COLO829 (cell line): ENCODE data around the gene OCIAD1.
"Not testable (repeated sequence)": the region's sequence is repeated elsewhere in the genome, so short reads cannot be mapped to it uniquely, and the experiment has no call there.

Source experiments
- DNase-seq: peaks from one replicate; pipeline ENCODE4 v3.0.0; 2012; ENCODE audit warnings: low spot score

Gene OCIAD1, protein sequence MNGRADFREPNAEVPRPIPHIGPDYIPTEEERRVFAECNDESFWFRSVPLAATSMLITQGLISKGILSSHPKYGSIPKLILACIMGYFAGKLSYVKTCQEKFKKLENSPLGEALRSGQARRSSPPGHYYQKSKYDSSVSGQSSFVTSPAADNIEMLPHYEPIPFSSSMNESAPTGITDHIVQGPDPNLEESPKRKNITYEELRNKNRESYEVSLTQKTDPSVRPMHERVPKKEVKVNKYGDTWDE

DNA sequence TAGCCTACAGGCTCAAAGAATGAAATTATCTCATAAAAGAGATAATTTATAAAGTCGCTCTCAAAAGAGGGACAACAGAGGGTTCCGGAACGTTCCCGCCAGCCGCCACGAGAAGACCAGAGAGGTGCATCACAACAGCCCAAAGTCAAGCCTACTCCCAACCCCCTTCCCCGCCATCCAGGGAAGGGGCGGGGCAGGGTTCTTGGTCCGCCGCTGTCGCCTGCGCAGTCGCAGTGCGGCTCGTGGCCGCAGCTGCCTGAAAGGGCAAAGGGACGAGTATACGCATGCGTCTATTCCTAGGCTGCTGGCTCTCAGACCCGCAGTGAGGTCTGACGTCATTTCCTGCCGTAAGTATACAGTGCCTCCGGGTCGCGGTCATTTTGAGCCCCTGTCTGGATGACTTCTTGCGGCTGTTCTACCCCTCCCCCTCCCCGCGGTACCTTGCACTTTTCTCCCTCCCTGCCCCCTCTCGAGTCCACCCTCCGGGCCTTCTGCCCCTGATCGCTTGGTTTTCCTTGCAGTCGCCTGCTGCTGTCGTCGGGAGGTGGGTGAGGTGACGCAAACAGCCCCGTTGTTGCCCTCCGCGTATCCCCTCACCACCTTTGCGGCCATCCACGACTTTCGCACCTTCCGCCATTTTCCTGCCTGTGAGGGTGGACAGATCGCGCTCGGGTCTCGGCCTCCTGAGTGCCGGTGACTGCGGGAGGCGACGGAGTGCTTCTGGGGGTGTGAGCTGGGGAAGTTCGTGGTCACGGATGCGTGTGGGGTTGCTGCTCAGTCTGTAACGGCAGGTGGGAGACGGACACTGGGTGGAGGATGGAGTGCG, at the start of gene OCIAD1:
TSS of gene OCIAD1 (plus strand) at position 383 of the 826 bp plus-strand sequence. CDS start 1,537 bp downstream, outside the sequence.
- DNase-seq, result peak; percentile 98

- no peak for DNase-seq
Observed at GRCh38 chr4:48781968-48782367, 48.9 kb upstream of the OCIAD1 start.

DNA sequence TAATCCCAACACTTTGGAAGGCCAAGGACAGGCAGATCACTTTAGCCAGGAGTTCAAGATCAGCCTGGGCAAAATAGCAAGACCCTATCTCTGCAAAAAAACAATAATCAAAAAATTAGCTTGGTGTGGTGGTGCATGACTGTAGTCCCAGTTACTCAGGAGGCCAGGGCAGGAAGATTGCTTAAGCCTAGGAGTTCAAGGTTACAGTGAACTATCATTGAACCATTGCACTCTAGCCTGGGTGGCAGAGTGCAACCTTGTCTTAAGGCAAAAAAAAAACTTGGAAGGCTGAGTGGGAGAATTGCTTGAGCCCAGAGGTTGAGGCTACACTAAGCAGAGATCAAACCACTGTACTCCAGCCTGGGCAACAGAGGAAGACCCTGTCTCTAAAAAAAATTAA, 45.6 kb upstream of the OCIAD1 start:
- DNase-seq, result no peak

- no peak for DNase-seq
Observed at GRCh38 chr4:48786549-48786948, 44.3 kb upstream of the OCIAD1 start.

DNA sequence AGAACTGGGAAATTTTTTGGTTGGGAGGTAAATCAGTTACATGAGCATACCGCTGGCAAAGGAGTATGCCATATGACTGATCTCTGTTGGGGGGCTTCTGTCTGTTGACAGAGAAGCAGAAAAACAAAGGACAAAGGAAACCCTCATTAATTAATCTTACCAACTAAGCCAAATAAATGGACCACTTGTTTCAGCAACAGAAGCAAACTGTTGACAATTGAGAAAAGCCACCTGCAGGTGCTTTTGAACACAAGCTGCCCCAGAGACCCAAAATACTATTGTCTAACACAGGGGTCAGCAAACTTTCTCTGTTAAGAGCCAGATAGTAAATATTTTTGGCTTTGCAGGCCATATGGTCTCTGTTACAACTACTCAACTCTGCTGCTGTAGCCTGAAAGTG, 43.8 kb upstream of the OCIAD1 start:
- DNase-seq, result no peak

DNA sequence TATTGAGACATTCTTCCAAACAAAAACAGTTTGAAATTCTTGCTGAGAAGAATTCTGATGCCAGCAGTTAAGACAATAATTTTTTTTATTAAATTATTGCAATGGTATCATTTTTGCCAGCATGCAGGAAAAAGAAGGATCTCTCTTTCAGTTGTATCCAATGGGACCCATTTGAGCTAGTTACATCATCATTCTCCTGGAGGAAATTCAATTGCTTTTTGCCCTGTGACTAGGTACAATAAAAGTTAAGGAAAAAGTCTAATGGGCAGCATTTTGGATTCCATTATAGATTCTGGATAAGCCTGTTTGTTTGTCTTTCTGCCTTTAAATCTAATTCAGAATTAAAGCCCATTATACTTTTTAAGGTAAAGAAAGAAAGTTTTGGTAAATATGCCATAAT, 40.3 kb upstream of the OCIAD1 start:
- DNase-seq, result no peak

- no peak for DNase-seq
Observed at GRCh38 chr4:48791313-48791712, 39.6 kb upstream of the OCIAD1 start.

GRCh38 chr4:48792348-48793006, 38.4 kb upstream of the OCIAD1 start:
- no peak for DNase-seq

DNA sequence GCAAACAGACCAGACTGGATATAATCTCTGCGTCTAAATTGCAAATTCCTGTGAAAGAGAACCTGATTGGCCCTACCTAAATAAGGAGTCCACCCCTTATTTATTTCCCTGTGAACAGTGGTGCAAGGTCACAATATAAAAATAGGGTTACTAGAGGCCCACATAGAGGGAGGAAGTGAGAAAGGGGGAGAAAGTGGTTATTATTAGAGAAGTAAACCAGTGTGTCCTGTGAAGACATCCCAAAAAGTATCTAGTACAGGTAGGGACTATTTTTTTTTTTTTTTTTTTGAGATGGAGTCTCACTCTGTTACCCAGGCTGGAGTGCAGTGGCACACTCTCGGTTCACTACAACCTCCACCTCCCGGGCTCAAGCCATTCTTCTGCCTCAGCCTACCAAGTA, 35.8 kb upstream of the OCIAD1 start:
- no peak for DNase-seq

DNA sequence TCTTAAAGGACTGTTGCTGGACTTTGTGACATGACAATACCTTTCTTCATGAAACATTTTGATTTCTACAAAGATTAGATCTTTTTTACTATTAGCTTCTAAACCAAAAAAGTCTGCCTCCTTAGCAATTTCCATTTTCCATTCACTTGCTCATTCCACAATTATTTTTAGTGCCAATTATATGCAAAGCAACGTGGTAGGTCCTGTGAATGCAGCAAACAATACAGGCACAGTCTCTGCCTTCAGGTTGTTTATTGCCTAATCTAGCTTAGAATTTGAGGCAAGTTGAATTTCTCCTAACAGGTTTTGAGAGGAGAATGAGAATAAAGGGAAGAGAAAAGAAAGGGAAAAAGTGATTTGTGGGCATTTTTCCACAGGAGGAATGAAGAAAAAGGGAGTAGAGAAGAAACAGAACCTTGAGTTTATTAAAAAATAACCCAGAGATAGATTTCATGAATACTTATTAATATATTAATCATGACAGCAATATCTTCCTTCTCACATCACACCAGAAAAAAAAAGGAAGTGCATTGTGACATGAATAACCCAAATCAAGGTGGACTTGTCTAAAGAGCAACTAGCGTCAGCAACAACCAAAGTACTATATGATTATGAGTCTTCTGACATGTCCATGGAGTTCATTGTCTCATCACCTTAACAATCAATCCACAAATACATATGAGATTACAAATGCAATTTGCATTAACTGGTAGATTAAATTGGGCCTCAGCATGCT, 34.5 kb upstream of the OCIAD1 start:
- no peak for DNase-seq

- no peak for DNase-seq
Observed at GRCh38 chr4:48796927-48797679, 33.8 kb upstream of the OCIAD1 start.

GRCh38 chr4:48798117-48798516, 32.8 kb upstream of the OCIAD1 start:
- no peak for DNase-seq

GRCh38 chr4:48799157-48799556, 31.7 kb upstream of the OCIAD1 start:
- DNase-seq, result no peak

- DNase-seq, result not testable (repeated sequence)
Observed at GRCh38 chr4:48800155-48800554, 30.7 kb upstream of the OCIAD1 start.

GRCh38 chr4:48801016-48801715, 29.7 kb upstream of the OCIAD1 start:
- DNase-seq, result no peak

DNA sequence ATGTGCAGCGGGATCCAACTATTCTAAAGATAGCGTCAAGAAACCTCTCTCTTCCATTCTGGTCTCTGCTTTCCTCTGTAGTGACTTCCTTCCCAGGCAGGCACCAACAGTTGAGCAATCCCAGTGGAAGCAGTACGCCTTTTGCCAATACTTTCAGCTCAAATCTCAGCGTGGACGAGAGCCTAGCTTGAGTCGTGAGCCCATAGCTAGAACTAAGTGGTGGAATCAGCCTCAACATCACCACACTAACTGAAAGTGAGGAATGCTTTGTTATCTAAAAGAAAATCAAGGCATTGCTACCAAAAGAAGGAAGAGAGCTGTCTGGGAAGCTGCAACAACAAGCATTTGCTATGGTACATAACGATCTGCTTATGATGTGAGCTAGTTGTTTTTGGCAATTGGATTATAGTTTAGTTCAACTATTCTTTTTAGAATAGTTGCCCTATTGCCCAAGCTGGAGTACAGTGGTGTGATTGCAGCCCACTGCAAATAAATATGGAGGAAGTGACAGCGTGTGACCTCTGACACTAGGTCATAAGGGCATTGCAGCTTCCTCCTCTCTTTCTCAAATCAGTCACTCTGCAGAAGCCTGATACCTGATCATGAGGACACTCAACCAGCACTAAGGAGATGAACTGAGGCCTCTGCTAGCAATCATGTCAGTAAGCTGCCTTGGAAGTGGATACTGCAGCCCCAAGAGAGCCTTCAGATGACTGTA, 26.1 kb upstream of the OCIAD1 start:
- no peak for DNase-seq

DNA sequence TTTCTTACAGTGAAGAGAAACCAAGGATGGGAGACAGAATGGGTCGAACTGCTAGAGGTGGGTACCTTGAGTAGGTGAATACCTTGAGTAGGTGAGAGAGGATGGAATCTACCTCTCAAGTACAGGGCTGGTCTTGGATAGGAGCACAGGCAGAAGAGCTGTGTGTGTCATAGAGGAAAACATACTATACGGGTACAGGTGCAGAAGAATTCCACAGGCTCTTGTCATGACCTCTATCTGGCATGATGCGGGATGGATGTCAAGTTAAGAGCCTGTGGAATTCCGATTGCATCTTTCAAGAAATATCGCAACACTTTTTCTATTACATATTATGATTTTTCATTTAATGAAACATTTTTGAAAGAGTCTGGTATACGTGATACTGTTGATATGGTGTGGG, 18.0 kb upstream of the OCIAD1 start:
- DNase-seq, result no peak

DNA sequence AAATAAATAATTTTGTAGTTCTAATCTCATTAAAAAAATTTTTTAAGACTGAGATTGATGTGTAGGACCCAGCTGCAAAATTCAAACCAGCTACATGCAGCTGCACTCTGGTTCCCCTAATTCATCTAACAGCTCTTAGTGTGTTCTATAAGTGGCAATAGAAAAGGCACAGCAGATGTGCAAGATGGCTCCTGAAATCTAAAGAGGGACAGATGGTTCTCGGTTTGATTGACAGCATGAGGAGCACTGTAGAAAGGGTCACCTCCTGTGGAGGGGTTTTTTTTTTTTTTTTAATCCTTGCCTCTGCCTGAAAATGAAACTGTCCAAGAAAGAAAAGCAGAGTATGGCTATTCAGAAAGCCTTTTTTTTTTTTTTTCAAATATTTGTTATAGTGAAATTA, 16.9 kb upstream of the OCIAD1 start:
- DNase-seq, result no peak

DNA sequence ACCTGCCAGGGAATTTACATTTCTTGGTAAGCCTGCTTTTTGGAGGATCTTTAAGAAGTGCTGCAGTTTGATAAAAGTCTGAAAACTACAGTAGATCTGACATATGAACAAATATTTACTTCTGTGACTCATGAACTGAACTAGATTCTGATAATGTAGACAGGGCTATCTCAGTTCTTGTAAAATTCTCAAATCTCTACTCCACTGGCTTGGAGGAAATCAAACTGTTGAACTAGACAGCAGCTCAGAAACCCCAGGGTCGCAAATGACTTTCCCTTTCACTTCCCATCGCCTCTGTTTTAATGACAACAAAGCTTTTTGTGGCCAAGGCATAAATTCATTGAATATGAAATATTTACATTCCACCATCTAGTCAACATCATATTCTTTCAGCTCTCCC, 15.4 kb upstream of the OCIAD1 start:
- DNase-seq, result no peak

DNA sequence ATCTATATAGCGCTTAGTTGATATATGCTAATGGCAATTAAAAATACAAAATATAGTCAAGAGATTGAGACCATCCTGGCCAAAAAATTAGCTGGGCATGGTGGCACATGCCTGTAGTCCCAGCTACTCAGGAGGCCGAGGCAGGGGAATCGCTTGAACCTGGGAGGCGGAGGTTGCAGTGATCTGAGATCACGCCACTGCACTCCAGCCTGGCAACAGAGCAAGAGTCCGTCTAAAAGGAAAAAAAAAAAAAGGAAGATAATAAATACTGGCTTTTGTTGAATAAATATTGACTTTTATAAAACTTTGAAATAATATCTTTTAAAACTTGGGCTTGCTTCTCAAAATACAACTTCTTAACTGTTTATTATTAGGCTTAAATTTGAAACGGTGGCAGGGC, 14.6 kb upstream of the OCIAD1 start:
- not testable (repeated sequence) for DNase-seq
